ENCODE measurements around the gene CASP9.

DNA sequence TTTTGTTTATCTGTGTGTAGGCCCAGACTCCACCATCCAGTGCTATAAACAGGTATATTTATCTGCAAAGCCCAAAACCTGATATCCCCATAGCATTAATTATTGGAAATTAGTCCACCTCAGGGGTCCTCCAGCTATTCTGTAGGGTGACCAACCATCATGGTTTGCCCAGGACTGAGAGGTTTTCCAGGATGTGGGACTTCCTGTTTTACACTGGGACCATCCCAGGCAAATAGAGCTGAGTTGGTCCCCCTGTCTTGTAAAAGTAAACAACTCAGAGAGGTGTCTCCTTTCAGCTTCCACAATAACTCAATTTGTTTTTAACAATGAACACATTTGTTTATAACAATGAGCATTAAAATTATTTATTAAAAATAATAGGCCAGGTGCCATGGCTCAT, 55.9 kb downstream of the CASP9 start:
- no peak for TF ChIP-seq CTCF (conservative IDR thresholded peaks at IDR 0.05; ENCODE audit: low read depth in 2 of 2)
- no peak for TF ChIP-seq REST (IDR thresholded peaks at IDR 0.05; ENCODE audit: unreplicated experiment)
- no peak for TF ChIP-seq POLR2AphosphoS5 (IDR thresholded peaks at IDR 0.05; ENCODE audit: low read depth)
- TF ChIP-seq CREB1 (CRISPR knock-in tag; IDR thresholded peaks at IDR 0.05; ENCODE audit: low read depth): no peak
- no peak for TF ChIP-seq EZH2phosphoT487 (IDR thresholded peaks at IDR 0.05; ENCODE audit: unreplicated experiment)
- no peak for TF ChIP-seq EZH2 (IDR thresholded peaks at IDR 0.05; ENCODE audit: low read depth, unreplicated experiment)
- no peak for TF ChIP-seq ZNF114 (CRISPR knock-in tag; IDR thresholded peaks at IDR 0.05)
- no peak for TF ChIP-seq JUNB (IDR thresholded peaks at IDR 0.05; ENCODE audit: unreplicated experiment)
- TF ChIP-seq, protein P1, sequence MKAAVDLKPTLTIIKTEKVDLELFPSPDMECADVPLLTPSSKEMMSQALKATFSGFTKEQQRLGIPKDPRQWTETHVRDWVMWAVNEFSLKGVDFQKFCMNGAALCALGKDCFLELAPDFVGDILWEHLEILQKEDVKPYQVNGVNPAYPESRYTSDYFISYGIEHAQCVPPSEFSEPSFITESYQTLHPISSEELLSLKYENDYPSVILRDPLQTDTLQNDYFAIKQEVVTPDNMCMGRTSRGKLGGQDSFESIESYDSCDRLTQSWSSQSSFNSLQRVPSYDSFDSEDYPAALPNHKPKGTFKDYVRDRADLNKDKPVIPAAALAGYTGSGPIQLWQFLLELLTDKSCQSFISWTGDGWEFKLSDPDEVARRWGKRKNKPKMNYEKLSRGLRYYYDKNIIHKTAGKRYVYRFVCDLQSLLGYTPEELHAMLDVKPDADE (IDR thresholded peaks at IDR 0.05): no peak
- TF ChIP-seq STAT1 (IDR thresholded peaks at IDR 0.05; ENCODE audit: unreplicated experiment): no peak
- no peak for TF ChIP-seq NANOG (IDR thresholded peaks at IDR 0.05; ENCODE audit: borderline replicate concordance)
